GM19468 (cell line): ENCODE measurements around the gene IRF4.
"Not testable (repeated sequence)": the region's sequence is repeated elsewhere in the genome, so short reads cannot be mapped to it uniquely, and the experiment has no call there.

Experiments
- ATAC-seq: cut with Tn5 transposase; IDR thresholded peaks from one replicate; pipeline ENCODE4 v1.9.1; 2021; ENCODE audit warnings: mild to moderate bottlenecking, moderate library complexity, moderate number of reproducible peaks; ENCODE audit not compliant: unreplicated experiment; ENCODE audit errors: extremely low read depth

IRF4 gene

GRCh38 chr6:410555-411395 lies 19.2 kb downstream of the IRF4 start:
- ATAC-seq: no peak

GRCh38 chr6:411402-412145 lies 20.0 kb downstream of the IRF4 start:
- no peak for ATAC-seq

DNA sequence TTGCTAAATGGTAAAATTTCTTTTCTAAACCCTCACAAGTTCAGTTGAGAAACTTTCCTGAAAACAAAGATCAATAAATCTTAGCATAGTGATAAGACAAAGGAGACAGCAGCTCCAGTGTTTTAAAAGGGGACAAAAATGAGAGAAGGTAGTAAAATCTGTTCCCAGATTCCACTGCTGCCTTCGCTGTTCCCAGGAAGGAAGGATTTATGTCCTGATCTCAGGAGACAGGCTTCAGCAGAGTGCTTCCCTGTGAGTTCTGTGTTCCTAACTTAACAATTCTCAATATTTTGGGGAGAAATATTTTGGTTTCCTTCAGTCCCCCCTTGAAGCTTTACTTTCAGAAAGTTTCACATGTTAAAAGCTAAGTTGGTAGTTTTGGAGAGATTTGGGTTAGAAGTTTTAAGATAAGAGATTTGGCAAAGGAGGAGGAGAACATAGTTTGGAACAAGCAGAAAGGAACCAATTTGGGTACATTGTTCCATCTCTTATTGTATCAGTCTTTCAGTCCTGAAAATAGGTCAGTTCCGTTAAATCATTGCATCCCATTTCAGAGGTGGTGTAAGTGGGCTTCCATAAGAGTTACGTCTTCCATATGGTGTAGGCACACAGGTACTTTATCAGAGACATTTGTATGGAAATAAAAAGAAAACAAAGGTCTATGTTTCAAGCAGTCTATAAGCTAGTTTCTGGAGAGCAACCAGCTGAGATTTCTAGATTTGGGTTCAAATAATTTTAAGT lies 20.8 kb downstream of the IRF4 start:
- ATAC-seq: no peak

- ATAC-seq: no peak
Observed at GRCh38 chr6:414447-414846, 22.9 kb downstream of the IRF4 start.

- no peak for ATAC-seq
Observed at GRCh38 chr6:415087-415486, 23.5 kb downstream of the IRF4 start.

- ATAC-seq: no peak
Observed at GRCh38 chr6:421211-421610, 29.7 kb downstream of the IRF4 start.

DNA sequence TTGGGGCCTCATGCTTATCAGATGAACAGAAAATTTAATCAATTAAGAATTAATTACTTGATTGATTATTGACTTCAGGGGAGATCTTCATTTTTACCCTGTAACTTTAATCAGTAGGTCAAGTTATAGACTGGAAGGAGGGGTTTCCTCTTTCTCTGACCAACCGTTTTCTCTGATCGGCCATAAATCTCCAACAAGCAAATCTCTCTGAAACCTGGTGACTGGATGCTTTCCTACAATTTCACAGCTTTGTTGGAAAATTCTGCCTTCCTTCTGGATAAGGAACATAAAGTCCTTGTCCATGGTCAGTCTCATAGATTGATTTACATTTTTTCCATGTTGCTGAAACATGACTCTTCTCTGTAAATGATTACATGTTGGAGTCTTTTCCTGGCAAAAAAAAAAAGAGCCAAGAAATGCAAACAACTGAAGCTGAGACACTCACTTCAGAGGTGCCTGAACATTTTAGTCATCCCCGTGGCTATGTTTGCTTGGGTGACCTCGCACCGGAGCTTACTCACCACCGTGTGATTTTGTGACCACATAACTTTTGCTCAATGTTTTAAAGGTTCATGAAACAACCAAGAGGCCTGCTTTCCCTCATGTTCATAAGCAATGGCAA lies 31.0 kb downstream of the IRF4 start:
- no peak for ATAC-seq

DNA sequence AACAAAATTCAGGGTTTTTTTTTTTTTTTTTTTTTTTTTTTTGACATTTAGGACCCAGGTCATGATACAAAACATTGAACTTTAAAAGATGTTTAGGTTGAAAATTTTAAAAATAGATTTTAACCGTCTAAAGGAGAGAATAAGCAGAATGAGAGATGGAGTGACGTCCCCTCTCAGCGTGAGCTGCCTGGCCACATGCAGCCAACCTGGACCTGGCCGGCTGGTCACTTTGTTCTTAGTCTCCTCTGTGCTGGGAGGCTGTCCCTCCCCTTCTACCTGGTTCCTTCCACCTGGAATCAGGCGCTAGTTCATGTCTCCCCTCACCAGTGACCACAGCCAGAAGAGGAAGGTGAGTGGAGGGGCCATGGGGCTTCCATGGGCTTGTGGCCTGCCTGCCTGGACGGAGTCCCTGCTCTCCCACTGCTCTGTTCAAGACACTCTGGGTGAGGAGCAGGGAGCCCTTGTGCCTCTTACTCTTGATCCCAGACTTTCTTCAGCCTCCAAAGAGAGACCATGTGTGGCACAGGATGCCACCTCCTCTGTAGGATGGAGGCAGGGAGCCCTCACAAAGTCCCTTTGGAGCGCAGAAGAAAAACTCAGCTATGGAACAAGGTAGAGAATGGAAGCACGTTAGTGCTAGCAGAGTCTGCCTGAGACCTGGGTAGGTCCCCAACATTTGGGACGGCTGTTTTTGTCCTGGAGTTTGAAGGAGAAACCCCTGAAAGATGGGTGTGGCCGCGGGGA lies 31.7 kb downstream of the IRF4 start:
- no peak for ATAC-seq

DNA sequence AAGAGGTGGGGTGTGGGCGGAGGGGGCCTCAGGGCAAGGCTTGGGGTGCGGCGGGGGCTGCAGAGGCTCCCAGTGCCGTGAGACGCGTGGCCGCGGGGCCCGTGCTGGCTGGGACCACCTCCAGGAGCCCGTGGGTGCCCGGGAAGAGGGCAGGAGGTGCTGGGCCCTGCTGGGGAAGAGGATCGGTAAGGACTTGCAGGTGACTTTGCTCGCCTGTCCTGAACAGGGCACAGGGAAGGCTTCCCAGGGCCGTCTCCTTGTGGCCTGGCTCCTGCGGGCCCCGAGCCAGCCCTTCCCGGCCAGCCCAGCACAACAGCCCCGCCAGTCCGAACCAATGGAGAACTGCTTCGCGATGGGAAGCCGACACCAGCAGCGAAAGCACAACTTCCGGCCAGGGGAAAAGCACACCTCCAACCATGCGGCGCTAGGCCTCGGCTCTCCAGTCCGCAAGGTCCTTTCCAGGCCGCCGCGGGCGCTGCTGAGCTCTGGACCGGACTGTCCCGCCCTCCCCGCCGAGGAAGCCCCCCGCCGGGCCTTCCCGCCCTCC lies 32.3 kb downstream of the IRF4 start:
- ATAC-seq: no peak

GRCh38 chr6:424741-425417 lies 33.3 kb downstream of the IRF4 start:
- no peak for ATAC-seq

GRCh38 chr6:425418-425788 lies 33.9 kb downstream of the IRF4 start:
- ATAC-seq: not testable (repeated sequence)

DNA sequence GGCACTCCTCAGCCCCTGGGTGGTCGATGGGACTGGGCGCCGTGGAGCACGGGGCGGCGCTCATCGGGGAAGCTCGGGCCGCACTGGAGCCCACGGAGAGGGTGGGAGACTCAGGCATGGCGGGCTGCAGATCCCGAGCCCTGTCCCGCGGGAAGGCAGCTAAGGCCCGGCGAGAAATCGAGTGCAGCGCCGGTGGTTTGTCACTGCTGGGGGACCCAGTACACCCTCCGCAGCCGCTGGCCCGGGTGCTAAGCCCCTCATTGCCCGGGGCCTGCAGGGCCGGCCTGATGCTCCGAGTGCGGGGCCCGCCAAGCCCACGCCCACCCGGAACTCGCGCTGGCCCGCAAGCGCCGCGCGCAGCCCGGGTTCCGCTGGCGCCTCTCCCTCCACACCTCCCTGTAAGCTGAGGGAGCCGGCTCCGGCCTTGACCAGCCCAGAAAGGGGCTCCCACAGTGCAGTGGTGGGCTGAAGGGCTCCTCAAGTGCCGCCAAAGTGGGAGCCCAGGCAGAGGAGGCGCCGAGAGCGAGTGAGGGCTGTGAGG lies 34.7 kb downstream of the IRF4 start:
- ATAC-seq: not testable (repeated sequence)

- no peak for ATAC-seq
Observed at GRCh38 chr6:428047-428603, 36.6 kb downstream of the IRF4 start.

DNA sequence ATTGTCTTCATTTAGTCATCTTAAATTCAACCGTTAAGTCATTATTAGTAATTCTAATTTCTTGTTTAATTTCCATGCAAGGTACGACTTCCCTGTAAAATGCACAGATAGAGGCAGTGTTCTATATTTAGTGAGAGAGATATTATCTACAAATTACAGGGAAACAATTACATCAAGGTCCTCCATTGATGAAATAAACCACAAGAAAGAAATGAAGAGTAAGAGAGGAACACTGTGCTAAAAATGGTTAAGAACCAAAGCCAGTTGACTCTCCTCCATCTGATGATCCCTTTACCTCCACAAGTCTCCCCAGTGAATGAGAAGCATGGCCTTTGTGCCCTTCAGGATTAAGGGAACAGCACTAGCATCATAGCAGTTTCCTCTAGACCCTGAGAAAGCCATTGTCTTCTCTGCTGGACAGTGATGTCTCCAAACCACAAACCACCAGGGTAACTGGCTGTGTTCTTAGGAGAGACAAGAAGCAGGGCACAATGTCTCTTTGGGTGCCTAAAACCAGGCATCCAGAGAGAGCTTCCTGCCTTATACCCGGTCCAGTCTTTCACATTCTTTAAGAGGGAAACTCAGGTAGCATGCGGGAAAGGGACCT lies 38.1 kb downstream of the IRF4 start:
- ATAC-seq: no peak

GRCh38 chr6:431504-431903 lies 40.0 kb downstream of the IRF4 start:
- no peak for ATAC-seq

DNA sequence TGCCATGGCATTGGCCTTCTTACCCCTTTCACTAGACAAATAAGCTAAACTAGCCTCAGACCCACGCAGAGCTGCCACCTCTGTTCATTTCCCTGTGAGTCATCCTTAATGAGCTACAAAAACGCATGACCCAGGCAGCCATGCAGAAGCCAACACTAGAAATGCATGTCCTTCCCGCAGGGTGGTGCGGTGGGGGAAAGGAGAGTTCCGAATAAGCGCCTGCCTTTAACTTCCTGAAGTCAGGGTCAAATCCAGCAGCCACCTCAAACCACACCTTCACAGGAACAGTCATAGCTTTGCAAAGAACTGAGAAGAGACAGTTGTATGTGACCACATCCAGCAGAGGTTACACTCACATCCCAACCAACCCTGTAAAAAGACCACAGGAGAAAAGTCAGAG lies 40.4 kb downstream of the IRF4 start:
- no peak for ATAC-seq

GRCh38 chr6:434051-434705 lies 42.6 kb downstream of the IRF4 start:
- no peak for ATAC-seq
